Esophagus (tissue), 2 donors: ENCODE data around the gene RGCC. TPM values are rescaled to one million over a fixed set of nuclear protein-coding genes. Genes with fewer than 3 reads are reported as not detected.
"Not testable (repeated sequence)": the region's sequence is repeated elsewhere in the genome, so short reads cannot be mapped to it uniquely, and the experiment has no call there.

Source experiments
- H3K27ac ChIP-seq, 2 donors: one replicate each; pipeline ENCODE4 v1.5.1; 2013; ENCODE audit warnings: low read depth in 2 of 2, mild to moderate bottlenecking in 2 of 2, inconsistent platforms in 1 of 2, low read length in 1 of 2, moderate library complexity in 1 of 2
- H3K27me3 ChIP-seq, 2 donors: one replicate each; pipeline ENCODE4 v1.6.1; 2013; ENCODE audit warnings: low read length in 2 of 2, control low read depth in 1 of 2, mild to moderate bottlenecking in 1 of 2; ENCODE audit not compliant: insufficient read depth in 2 of 2, control insufficient read depth in 1 of 2
- H3K36me3 ChIP-seq, 2 donors: one replicate each; pipeline ENCODE4 v1.6.1; 2013; ENCODE audit warnings: low read length in 1 of 2; ENCODE audit not compliant: control insufficient read depth in 2 of 2, insufficient read depth in 2 of 2
- H3K4me1 ChIP-seq, 2 donors: one replicate each; pipeline ENCODE4 v1.6.1; 2013; ENCODE audit warnings: low read length in 1 of 2; ENCODE audit not compliant: control insufficient read depth in 2 of 2, insufficient read depth in 2 of 2
- H3K4me3 ChIP-seq, 2 donors: one replicate each; pipeline ENCODE4 v1.5.1; 2013; ENCODE audit warnings: low read length in 2 of 2, mild to moderate bottlenecking in 2 of 2, low read depth in 1 of 2, moderate library complexity in 1 of 2
- H3K9me3 ChIP-seq, 2 donors: one replicate each; pipeline ENCODE4 v1.6.1; 2013; ENCODE audit warnings: mild to moderate bottlenecking in 2 of 2, low read depth in 1 of 2, low read length in 1 of 2, moderate library complexity in 1 of 2; ENCODE audit not compliant: control insufficient read depth in 2 of 2, insufficient read depth in 1 of 2
- WGBS, 2 donors: extraction: QIAGEN DNeasy Blood & Tissue Kit; methylation state at CpG; one replicate each; pipeline ENCODE4 v1.1.7; 2013; 5-methylcytosine and 5-hydroxymethylcytosine counted together
- polyA plus RNA-seq, 2 donors: library from polyadenylated mRNA; stranded (reverse); fragments of 200-250 nt; gene quantifications; one replicate each; pipeline ENCODE4 v1.2.3, GENCODE V29; 2013
- donor health status: healthy with polysubstance abuse.
- donor health status: Bipolar disorder and iron deficiency.

Gene RGCC
- polyA plus RNA-seq, 2 donors, result 7.9 to 8.0 TPM

DNA sequence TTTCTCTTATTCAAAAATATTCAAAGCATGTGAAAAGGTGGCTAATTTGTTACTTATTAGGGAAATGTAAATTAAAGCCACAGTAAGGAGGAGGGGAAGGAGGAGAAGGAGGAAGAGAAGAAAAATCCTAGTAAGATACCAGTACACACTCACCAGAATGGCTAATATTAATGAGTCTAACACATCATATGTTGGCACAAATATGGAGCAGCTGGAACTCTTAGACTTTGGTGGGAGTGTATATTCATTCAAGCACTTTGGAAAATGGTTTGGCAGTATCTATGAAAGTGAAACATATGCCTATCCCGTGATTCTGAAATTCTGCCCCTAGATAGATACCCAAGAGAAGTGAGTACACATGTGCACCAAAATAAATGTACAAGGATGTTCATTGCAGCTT is 38.1 kb upstream of the RGCC start:
- Histone ChIP-seq H3K36me3 (no peaks in the 10 kb centered on the region), H3K4me1 (no peaks in the 10 kb centered on the region), H3K27me3 (no peaks in the 10 kb centered on the region), H3K9me3 (no peaks in the 10 kb centered on the region), H3K27ac (no peak overlapping the region), H3K4me3 (no peak overlapping the region)
- WGBS, 2 donors, result 48 to 50% methylated on average over 1 of the region's 1 CpG

DNA sequence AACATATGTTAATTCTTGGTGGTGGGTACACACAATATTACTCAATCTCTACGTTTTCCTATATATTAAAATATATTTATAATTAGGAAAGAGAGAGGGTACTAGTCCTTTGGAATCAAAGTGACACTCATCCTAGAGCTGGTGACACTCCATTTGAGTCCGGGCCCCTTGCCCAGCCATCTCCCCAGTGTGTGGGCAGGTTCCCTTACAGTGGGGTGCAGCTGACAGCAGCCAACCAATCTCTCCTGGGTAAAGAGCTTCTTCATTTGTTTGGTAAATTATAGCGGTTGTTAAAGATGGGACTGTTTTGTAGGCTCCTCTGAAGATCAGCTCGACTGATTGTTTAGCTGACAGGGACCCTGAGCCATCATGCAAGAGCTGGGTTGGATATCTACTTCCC is 37.2 kb upstream of the RGCC start:
- Histone ChIP-seq H3K27ac (no peak overlapping the region), H3K4me3 (no peak overlapping the region), H3K27me3 (no peaks in the 10 kb centered on the region), H3K4me1 (no peaks in the 10 kb centered on the region), H3K9me3 (no peaks in the 10 kb centered on the region), H3K36me3 (no peaks in the 10 kb centered on the region)
- 79 to 83% methylated on average over 4 of the region's 4 CpGs for WGBS, 2 donors

DNA sequence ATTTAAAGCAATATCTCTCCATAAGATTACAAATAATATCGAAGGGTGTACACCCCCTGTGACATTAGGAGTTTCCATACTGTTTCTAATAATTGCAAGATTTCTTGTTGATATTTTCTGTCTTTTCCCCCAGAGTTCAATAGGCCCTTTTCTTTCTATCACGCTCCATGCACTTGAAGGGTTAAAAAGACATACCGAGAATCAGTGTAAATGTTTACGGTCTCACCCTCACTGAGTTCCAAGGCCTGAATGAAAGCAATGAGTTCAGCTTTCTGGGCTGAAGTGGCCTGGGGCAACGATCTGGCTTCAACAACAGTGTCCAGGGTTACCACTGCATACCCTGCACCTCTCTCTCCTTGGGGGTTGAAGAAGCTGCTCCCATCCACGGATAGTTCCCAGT is 36.0 kb upstream of the RGCC start:
- not testable (repeated sequence) for H3K27ac ChIP-seq, H3K36me3 ChIP-seq, H3K27me3 ChIP-seq, H3K4me3 ChIP-seq, H3K4me1 ChIP-seq, H3K9me3 ChIP-seq
- WGBS, 2 donors, result 73 to 77% methylated on average over 6 of the region's 6 CpGs

DNA sequence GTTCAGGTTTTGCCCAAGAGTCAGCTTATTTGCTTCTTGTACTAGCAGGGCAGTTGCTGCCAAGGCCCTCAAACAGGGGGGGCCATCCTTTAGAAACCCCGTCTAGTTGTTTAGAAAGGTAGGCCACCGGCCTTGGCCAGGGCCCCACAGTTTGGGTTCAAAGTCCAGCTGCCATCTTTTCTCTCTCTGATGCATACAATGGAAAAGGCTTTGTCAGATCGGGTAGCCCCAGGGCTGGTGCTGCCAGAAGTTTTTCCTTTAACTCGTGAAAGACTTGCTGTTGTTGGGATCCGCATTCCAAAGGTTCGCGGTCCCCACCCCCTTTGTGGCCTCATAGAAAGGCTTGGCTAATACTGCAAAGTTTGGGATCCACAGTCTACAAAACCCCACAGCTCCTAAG is 35.4 kb upstream of the RGCC start:
- H3K4me1 ChIP-seq, H3K27ac ChIP-seq, H3K4me3 ChIP-seq, H3K9me3 ChIP-seq, H3K27me3 ChIP-seq, H3K36me3 ChIP-seq: not testable (repeated sequence)
- 45 to 48% methylated on average over 7 of the region's 7 CpGs for WGBS, 2 donors

DNA sequence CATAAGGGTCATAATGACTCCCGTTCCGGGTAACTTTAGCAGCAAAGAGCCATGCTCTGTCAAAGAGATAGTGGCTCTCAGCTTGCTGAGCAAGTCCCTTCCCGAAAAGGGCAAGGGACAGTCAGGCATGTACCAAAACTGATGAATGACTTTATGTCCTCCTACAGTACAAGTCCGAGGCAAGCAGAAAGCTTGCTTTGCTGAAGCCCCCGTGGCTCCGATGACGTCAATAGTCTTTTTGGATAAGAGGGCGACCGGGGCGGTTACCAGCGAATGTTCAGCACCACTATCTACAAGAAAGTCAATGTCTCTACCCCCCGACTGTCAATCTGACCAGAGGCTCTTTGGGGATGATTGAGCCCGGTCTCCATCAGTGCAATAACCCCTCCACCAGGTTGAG is 34.1 kb upstream of the RGCC start:
- H3K36me3 ChIP-seq, H3K27me3 ChIP-seq, H3K4me3 ChIP-seq, H3K4me1 ChIP-seq, H3K27ac ChIP-seq, H3K9me3 ChIP-seq: not testable (repeated sequence)
- WGBS, 2 donors, result 82 to 89% methylated on average over 12 to 13 of the region's 13 CpGs

DNA sequence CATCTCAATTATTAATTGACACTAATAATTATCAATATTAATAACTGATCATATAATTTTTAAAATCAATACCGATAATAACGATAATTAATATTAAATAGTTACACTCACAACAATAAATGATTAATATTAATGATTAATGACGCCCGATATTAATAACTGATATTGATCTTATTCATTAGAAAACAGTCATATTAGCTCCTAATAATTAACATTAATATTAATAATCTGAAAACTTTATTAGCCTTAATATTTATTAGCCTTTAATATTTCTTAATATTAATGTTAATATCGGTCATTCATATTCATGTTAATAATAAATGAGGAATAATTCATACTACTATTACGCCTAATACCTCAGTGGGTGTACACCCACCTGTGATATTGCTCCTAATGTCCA is 32.7 kb upstream of the RGCC start:
- WGBS, 2 donors, result 94 to 96% methylated on average over 6 of the region's 6 CpGs
- H3K4me1 ChIP-seq, result not testable (repeated sequence)

DNA sequence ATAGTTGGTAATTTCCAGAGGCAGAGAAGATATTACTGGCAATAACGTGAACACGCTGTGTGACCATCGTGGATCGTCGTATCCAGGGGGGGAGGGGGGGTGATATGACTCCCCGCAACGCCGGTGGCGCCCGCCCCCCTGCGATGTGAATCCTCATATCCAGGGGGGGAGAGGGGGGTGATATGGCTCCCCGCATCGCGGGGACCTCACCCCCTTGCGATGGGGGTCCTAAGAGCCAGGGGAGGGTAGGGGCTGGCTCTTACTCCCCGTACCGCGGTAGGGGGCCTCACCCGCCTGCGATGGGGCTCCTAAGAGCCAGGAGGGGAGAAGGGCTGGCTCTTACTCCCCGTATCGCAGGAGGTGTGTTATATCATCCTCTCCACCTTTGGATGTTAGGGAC is 31.3 kb upstream of the RGCC start:
- Histone ChIP-seq H3K4me1 (peaks cover 0 to 5% of the 10 kb centered on the region in 2 donors), H3K27ac (no peak overlapping the region), H3K4me3 (no peak overlapping the region), H3K27me3 (peaks cover 0 to 3% of the 10 kb centered on the region in 2 donors), H3K36me3 (no peaks in the 10 kb centered on the region), H3K9me3 (no peaks in the 10 kb centered on the region)
- 77 to 80% methylated on average over 21 to 22 of the region's 22 CpGs for WGBS, 2 donors

More for the DNA sequence above, 32.7 kb upstream of the RGCC start:
- H3K27me3 ChIP-seq, H3K36me3 ChIP-seq, H3K4me3 ChIP-seq, H3K9me3 ChIP-seq, H3K27ac ChIP-seq: not testable (repeated sequence)

DNA sequence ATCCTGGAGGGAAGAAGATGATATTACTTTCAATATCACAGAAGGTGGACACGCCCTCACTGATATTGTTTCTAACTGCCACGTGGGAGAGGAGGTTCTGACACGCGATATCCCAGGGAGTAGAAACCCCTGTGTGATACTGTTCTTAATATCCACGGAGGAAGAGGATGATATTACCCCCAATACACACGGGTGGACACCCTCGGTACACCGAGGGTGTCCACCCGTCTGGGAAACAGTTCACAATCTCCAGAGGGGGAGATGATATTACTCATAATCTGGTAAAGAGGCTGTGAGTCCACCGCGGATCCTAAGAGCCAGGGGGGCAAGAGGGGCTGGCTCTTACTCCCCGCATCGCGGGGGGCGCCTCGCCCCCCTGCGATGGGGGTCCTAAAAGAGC is 29.7 kb upstream of the RGCC start:
- H3K9me3 ChIP-seq, result no peaks in the 10 kb centered on the region
- 32 to 42% methylated on average over 15 to 17 of the region's 17 CpGs for WGBS, 2 donors
- peaks cover 0 to 3% of the 10 kb centered on the region in 2 donors for H3K27me3 ChIP-seq
- H3K27ac ChIP-seq, result no peak overlapping the region
- H3K4me1 ChIP-seq, result peaks cover 0 to 5% of the 10 kb centered on the region in 2 donors
- H3K36me3 ChIP-seq, result no peaks in the 10 kb centered on the region
- H3K4me3 ChIP-seq, result no peak overlapping the region

DNA sequence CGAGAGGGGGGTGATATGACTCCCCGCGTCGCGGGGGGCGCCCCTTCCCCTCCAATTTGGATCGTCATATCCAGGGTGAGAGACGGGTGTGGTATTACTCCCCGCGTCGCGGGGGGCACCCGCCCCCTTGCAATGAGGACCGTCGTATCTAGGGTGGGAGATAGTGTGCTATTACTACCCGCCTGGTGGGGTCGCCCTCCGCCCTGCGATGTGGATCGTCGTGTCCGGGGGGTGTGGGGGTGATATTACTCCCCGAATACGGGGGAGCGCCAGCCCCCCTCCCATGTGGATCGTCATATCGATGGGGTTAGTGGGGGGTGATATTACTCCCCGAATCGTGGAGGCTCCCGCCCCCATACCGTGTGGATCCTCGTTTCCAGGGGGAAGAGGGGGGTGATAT is 29.2 kb upstream of the RGCC start:
- H3K9me3 ChIP-seq, result no peaks in the 10 kb centered on the region
- no peaks in the 10 kb centered on the region for H3K36me3 ChIP-seq
- peaks cover 0 to 5% of the 10 kb centered on the region in 2 donors for H3K4me1 ChIP-seq
- peaks cover 0 to 3% of the 10 kb centered on the region in 2 donors for H3K27me3 ChIP-seq
- no peak overlapping the region for H3K27ac ChIP-seq
- 19% methylated on average over 32 of the region's 32 CpGs for WGBS, 2 donors
- H3K4me3 ChIP-seq, result no peak overlapping the region

DNA sequence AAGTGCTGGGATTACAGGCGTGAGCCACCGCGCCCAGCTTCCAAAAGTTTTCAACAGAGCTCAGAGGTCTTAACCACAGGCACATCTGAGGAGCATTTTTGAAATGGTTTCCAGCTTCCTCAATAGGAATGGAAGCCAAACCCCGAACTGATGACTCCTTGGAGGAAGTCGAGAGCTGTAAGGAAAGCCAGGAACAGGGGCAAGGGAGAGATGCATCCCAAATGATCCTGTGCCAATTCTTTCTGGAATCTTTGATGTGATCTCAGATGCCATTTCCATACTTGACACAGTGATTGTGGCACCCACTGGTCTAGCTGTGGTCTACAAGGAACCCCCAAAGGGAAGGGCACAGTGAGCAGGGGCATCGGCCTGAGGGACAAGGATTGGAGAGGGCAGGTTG is 23.3 kb upstream of the RGCC start:
- H3K36me3 ChIP-seq, H3K9me3 ChIP-seq, H3K4me3 ChIP-seq, H3K27ac ChIP-seq, H3K27me3 ChIP-seq, H3K4me1 ChIP-seq: not testable (repeated sequence)
- WGBS, 2 donors, result 75 to 81% methylated on average over 6 of the region's 6 CpGs
